H1 (cell line): Measurements from ENCODE around the gene LIMK1. TPM values are rescaled to one million over a fixed set of nuclear protein-coding genes. Genes with fewer than 3 reads are reported as not detected.
A peak's percentile ranks its signal among the peaks of the same experiment; 100 is the strongest.

Source experiments
- CTCF ChIA-PET: fragments of 300-600 bp; sonication (Branson Sonifier 250); formaldehyde crosslinking; loops from one replicate; lab custom pipeline; 2021; ENCODE audit not compliant: partially characterized antibody; lab: Charles Lee
- POLR2A ChIA-PET: fragments of 300-600 bp; sonication (Branson Sonifier 250); formaldehyde crosslinking; loops from one replicate; lab custom pipeline; 2021; ENCODE audit warnings: inconsistent platforms; ENCODE audit not compliant: partially characterized antibody; lab: Charles Lee
- DNase-seq, 2 experiments: peaks; one replicate each; pipeline versions ENCODE4 v3.0.0 to v3.0.0-alpha.2; 2010 to 2022; ENCODE audit warnings: low spot score in 2 of 2, low read depth in 1 of 2, mixed read lengths in 1 of 2
- FAIRE-seq: peaks from 2 replicates; lab custom pipeline; 2011; peaks lifted over from hg19 to GRCh38; lab: Jason Lieb, UNC
- H2AFZ ChIP-seq: 2 replicates; pipeline ENCODE4 v1.8.1; 2012; ENCODE audit warnings: low read length, inconsistent platforms
- H2AK5ac ChIP-seq: 2 replicates; pipeline ENCODE4 v1.6.1; 2013; ENCODE audit warnings: low read depth, low read length
- H2BK120ac ChIP-seq: replicated peaks from 2 replicates; pipeline ENCODE3; 2013; ENCODE audit warnings: low read depth, low read length, inconsistent platforms
- H2BK12ac ChIP-seq: 2 replicates; pipeline ENCODE4 v1.6.1; 2013; ENCODE audit warnings: low read depth, low read length
- H2BK15ac ChIP-seq: 2 replicates; pipeline ENCODE4 v1.6.1; 2013; ENCODE audit warnings: low read length
- H2BK20ac ChIP-seq: 2 replicates; pipeline ENCODE4 v1.6.1; 2013; ENCODE audit warnings: low read length
- H2BK5ac ChIP-seq: 2 replicates; pipeline ENCODE4 v1.6.1; 2013; ENCODE audit warnings: low read depth, low read length
- H3K14ac ChIP-seq: 2 replicates; pipeline ENCODE4 v1.6.1; 2013; ENCODE audit warnings: inconsistent platforms; ENCODE audit not compliant: insufficient read length
- H3K18ac ChIP-seq: 2 replicates; pipeline ENCODE4 v1.6.1; 2013; ENCODE audit warnings: low read length; ENCODE audit errors: extremely low read depth
- H3K23ac ChIP-seq: 2 replicates; pipeline ENCODE4 v1.6.1; 2013; ENCODE audit warnings: inconsistent platforms; ENCODE audit not compliant: insufficient read length
- H3K23me2 ChIP-seq: 2 replicates; pipeline ENCODE4 v1.6.1; 2013; ENCODE audit warnings: low read depth, low read length
- H3K27ac ChIP-seq: 2 replicates; pipeline ENCODE4 v1.6.1; 2011; ENCODE audit warnings: low read depth, low read length, inconsistent platforms
- H3K27me3 ChIP-seq, 4 experiments: replicated peaks in 1 of 4; 1 replicate in 1 of 4; 2 replicates in 3 of 4; pipeline versions ENCODE4 v1.6.1 to v1.8.1; 2011 to 2013; ENCODE audit warnings: low read length in 3 of 4, mild to moderate bottlenecking in 3 of 4, inconsistent platforms in 2 of 4, mixed read lengths in 2 of 4, moderate library complexity in 1 of 4; ENCODE audit not compliant: control insufficient read depth in 3 of 4, insufficient read depth in 3 of 4; ENCODE audit errors: extremely low read depth in 1 of 4
- H3K36me3 ChIP-seq, 4 experiments: 2 replicates each; pipeline versions ENCODE4 v1.6.1 to v1.8.1; 2011 to 2013; ENCODE audit warnings: mild to moderate bottlenecking in 4 of 4, low read length in 3 of 4, moderate library complexity in 2 of 4, control low read depth in 1 of 4, inconsistent platforms in 1 of 4; ENCODE audit not compliant: insufficient read depth in 4 of 4, control insufficient read depth in 2 of 4
- H3K4ac ChIP-seq: replicated peaks from 2 replicates; pipeline ENCODE3; 2013; ENCODE audit warnings: low read length, low read depth, mixed read lengths, inconsistent platforms; ENCODE audit not compliant: insufficient read length
- H3K4me1 ChIP-seq, 4 experiments: replicated peaks in 1 of 4; 1 replicate in 1 of 4; 2 replicates in 3 of 4; pipeline versions ENCODE4 v1.6.1 to v1.8.1; 2011 to 2013; ENCODE audit warnings: low read length in 3 of 4, inconsistent platforms in 2 of 4, mixed read lengths in 1 of 4; ENCODE audit not compliant: insufficient read depth in 4 of 4, control insufficient read depth in 3 of 4
- H3K4me2 ChIP-seq, 2 experiments: 2 replicates each; pipeline versions ENCODE4 v1.6.1 to v1.8.1; 2011 to 2013; ENCODE audit warnings: low read depth in 2 of 2, low read length in 2 of 2, control low read depth in 1 of 2, inconsistent platforms in 1 of 2, mild to moderate bottlenecking in 1 of 2; ENCODE audit not compliant: insufficient read depth in 1 of 2
- H3K4me3 ChIP-seq, 4 experiments: fragments of 200-600, 300-600 bp in 1 of 4; sonication (generic), shearing (Covaris generic), sonication (Bioruptor Twin) in 1 of 4; 2 replicates each; pipeline versions ENCODE4 v1.5.1 to v1.8.1; 2011 to 2016; ENCODE audit warnings: low read length in 4 of 4, low read depth in 3 of 4, control low read depth in 2 of 4, inconsistent platforms in 2 of 4, mild to moderate bottlenecking in 2 of 4, mixed read lengths in 1 of 4, moderate library complexity in 1 of 4; ENCODE audit not compliant: insufficient read depth in 2 of 4; ENCODE audit errors: extremely low read depth in 1 of 4
- H3K56ac ChIP-seq: replicated peaks from 2 replicates; pipeline ENCODE3; 2013; ENCODE audit warnings: low read depth, mild to moderate bottlenecking, mixed read lengths, low read length, inconsistent platforms; ENCODE audit not compliant: insufficient read length
- H3K79me1 ChIP-seq: 2 replicates; pipeline ENCODE4 v1.6.1; 2013; ENCODE audit warnings: low read depth, low read length, control low read depth
- H3K79me2 ChIP-seq, 2 experiments: 2 replicates each; pipeline versions ENCODE4 v1.6.1 to v1.8.1; 2012 to 2013; ENCODE audit warnings: low read length in 2 of 2, mild to moderate bottlenecking in 2 of 2, inconsistent platforms in 1 of 2; ENCODE audit not compliant: insufficient read depth in 2 of 2, control insufficient read depth in 1 of 2
- H3K9ac ChIP-seq, 4 experiments: replicated peaks in 1 of 4; 1 replicate in 1 of 4; 2 replicates in 3 of 4; pipeline versions ENCODE4 v1.6.1 to v1.8.1; 2011 to 2013; ENCODE audit warnings: low read depth in 3 of 4, low read length in 3 of 4, control low read depth in 2 of 4, mild to moderate bottlenecking in 2 of 4, moderate library complexity in 2 of 4, inconsistent platforms in 1 of 4; ENCODE audit errors: extremely low read depth in 1 of 4
- H3K9me3 ChIP-seq, 2 experiments: 2 replicates each; pipeline versions ENCODE4 v1.6.1 to v1.8.1; 2012 to 2013; ENCODE audit warnings: mild to moderate bottlenecking in 2 of 2, moderate library complexity in 2 of 2, control low read depth in 1 of 2, inconsistent platforms in 1 of 2, low read depth in 1 of 2, low read length in 1 of 2, mixed read lengths in 1 of 2; ENCODE audit not compliant: insufficient read depth in 2 of 2
- H4K20me1 ChIP-seq, 2 experiments: replicated peaks in 1 of 2; 2 replicates each; pipeline versions ENCODE3 to v1.8.1; 2011 to 2013; ENCODE audit warnings: inconsistent platforms in 2 of 2, low read length in 2 of 2, mild to moderate bottlenecking in 1 of 2; ENCODE audit not compliant: insufficient read depth in 2 of 2, control insufficient read depth in 1 of 2
- H4K5ac ChIP-seq: 2 replicates; pipeline ENCODE4 v1.6.1; 2013; ENCODE audit warnings: low read length, low read depth, mixed read lengths, inconsistent platforms; ENCODE audit not compliant: insufficient read length
- H4K8ac ChIP-seq: 2 replicates; pipeline ENCODE4 v1.8.0; 2013; ENCODE audit warnings: mild to moderate bottlenecking, moderate library complexity, low read length, inconsistent platforms; ENCODE audit not compliant: insufficient read depth; ENCODE audit errors: extremely low read depth
- H4K91ac ChIP-seq: replicated peaks from 2 replicates; pipeline ENCODE3; 2013; ENCODE audit warnings: low read length, mixed read lengths, inconsistent platforms; ENCODE audit not compliant: insufficient read length
- CREB1 ChIP-seq: IDR thresholded peaks from 2 replicates; pipeline ENCODE4 v1.6.1; 2012; ENCODE audit warnings: inconsistent platforms
- KDM1A ChIP-seq: fragments of 200-600, 300-600 bp; sonication (generic); IDR thresholded peaks from 2 replicates; pipeline ENCODE4 v1.7.1; 2016; ENCODE audit warnings: mild to moderate bottlenecking, low read length, borderline replicate concordance
- RAD21 ChIP-seq, 2 experiments: IDR thresholded peaks in 1 of 2; conservative IDR thresholded peaks in 1 of 2; 2 replicates each; pipeline ENCODE4 v1.6.1; 2011; ENCODE audit warnings: low read depth in 2 of 2, low read length in 2 of 2, improper control_type of control experiment in 1 of 2, inconsistent platforms in 1 of 2, mild to moderate bottlenecking in 1 of 2, moderate library complexity in 1 of 2
- RNF2 ChIP-seq: fragments of 200-900, 300-1000 bp; sonication (generic); IDR thresholded peaks from 2 replicates; pipeline ENCODE4 v1.7.1; 2016; ENCODE audit warnings: borderline replicate concordance, low read depth, mild to moderate bottlenecking, antibody characterized with exemption, low read length; ENCODE audit not compliant: poor library complexity, severe bottlenecking; ENCODE audit errors: missing control alignments
- SAP30 ChIP-seq: fragments of 300-600 bp; sonication (generic); IDR thresholded peaks from 2 replicates; pipeline ENCODE4 v1.7.1; 2012; ENCODE audit warnings: low read length, moderate library complexity, mild to moderate bottlenecking, inconsistent platforms; ENCODE audit not compliant: insufficient read depth, insufficient replicate concordance
- SRF ChIP-seq: IDR thresholded peaks from 2 replicates; pipeline ENCODE4 v1.6.1; 2011; ENCODE audit warnings: mild to moderate bottlenecking, low read depth, low read length, moderate library complexity
- TBP ChIP-seq: IDR thresholded peaks from 2 replicates; pipeline ENCODE4 v1.6.1; 2011; ENCODE audit warnings: low read depth, low read length, improper control_type of control experiment
- WGBS, 2 experiments: shearing (Covaris generic) in 1 of 2; methylation state at CpG; one replicate each; pipeline versions ENCODE4 v1.1.6 to v1.1.7; 2013 to 2015; ENCODE audit warnings: low lambda C conversion rate in 2 of 2, mixed read lengths in 2 of 2, inconsistent platforms in 1 of 2, low coverage in 1 of 2, missing lambda C conversion rate in 1 of 2; ENCODE audit not compliant: insufficient replicate concordance in 2 of 2, insufficient coverage in 1 of 2, insufficient read length in 1 of 2; ENCODE audit errors: extremely low coverage in 1 of 2, missing lambda C conversion rate in 1 of 2; 5-methylcytosine and 5-hydroxymethylcytosine counted together
- polyA plus RNA-seq, 7 experiments: library from polyadenylated mRNA; depleted of rRNA in 3 of 7; stranded (reverse) in 5 of 7; unstranded in 2 of 7; fragments of >200 nt in 5 of 7; fragments of 200-250 nt in 2 of 7; gene quantifications; 1 replicate in 5 of 7; 2 replicates in 1 of 7; 4 replicates in 1 of 7; pipeline versions ENCODE4 v1.2.1 to v1.2.3, GENCODE V29; 2011 to 2013; ENCODE audit warnings: missing spikeins in 2 of 7, mixed read lengths in 2 of 7
- total RNA-seq: library from RNA; stranded (reverse); fragmentation: NEBNext Ultra II Directional; extraction: Animal tissue kit (Norgen Biotek cat#: 25700); gene quantifications from 2 replicates; pipeline ENCODE4 v1.2.1, GENCODE V29; 2021

LIMK1 gene
- total and polyA plus RNA-seq, 2 of the 8 experiments (the other 6 are each of a cell fraction or from before 2014, with no cell fraction given): 93.5 to 108 TPM

DNA sequence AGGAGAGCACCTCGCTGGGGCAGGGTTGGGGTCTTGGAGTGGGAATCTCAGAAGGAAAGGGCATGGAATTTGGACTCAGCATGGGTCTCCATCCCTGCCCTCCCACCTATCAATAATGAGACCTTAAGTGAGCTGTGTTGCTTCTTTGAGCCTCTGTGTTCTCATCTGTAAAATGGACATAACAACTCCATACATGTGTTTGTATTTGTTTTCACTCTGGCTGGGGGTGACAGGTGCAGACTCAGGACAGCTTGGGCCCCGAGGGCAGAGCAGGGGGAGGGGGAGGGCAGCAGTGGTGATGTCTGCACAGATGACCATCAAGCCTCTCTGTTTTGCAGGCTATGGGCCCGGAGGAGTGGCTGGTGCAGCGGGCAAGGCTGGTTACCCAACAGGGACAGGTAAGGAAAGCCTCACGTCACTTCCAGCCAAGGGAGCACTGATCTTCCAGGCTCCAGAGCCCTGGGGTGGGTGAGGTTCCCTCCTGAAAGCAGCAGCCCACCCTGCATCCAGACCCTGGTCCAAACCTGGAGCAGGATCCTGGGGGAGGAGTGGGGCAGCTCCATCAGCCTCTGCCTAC is 35.7 kb upstream of the LIMK1 start:
- no peak overlapping the region for H2AK5ac ChIP-seq
- H3K23ac ChIP-seq: no peak overlapping the region
- H2BK5ac ChIP-seq: no peak overlapping the region
- peaks cover 20% of the 10 kb centered on the region; the same call in 1 of the 2 replicates for H3K23me2 ChIP-seq
- H2BK120ac ChIP-seq: no peak overlapping the region
- no peak overlapping the region for H2BK12ac ChIP-seq
- no peak overlapping the region for H3K4me2 ChIP-seq
- H3K27me3 ChIP-seq: no peaks in the 10 kb centered on the region
- no peak overlapping the region for H3K14ac ChIP-seq
- H3K4ac ChIP-seq: no peak overlapping the region
- CTCF ChIA-PET: interaction anchor here (0.6 to 1.5 kb wide), 4 partner anchors 13 to 158 kb away, joined by 3 to 4 read pairs (median 3); no protein-coding TSS in a partner anchor
- no peak overlapping the region for H3K18ac ChIP-seq
- no peak overlapping the region for H3K9ac ChIP-seq
- POLR2A ChIA-PET: interaction anchor here (1.0 kb wide), 1 partner anchor 11 kb away, joined by 3 read pairs; no protein-coding TSS in a partner anchor
- H4K91ac ChIP-seq: no peak overlapping the region
- no peaks in the 10 kb centered on the region for H3K79me2 ChIP-seq
- no peak overlapping the region for H2BK20ac ChIP-seq
- TF ChIP-seq RNF2 (no peak), TBP (no peak), CREB1 (no peak), KDM1A (peak; percentile 32; the same call in 1 of the 2 replicates), RAD21 (IDR thresholded peaks at IDR 0.05 in 1 of 2, conservative IDR thresholded peaks at IDR 0.05 in 1 of 2; ENCODE audit: low read depth in 2 of 2, low read length in 2 of 2) (no peak), SAP30 (no peak), SRF (no peak)
- TF ChIP-seq, all 59 proteins: peak for 1
- H3K56ac ChIP-seq: no peak overlapping the region
- H3K4me3 ChIP-seq: no peak overlapping the region
- FAIRE-seq (no peak), DNase-seq (no peak)
- H4K5ac ChIP-seq: no peak overlapping the region
- H4K20me1 ChIP-seq: peaks cover 0 to 2% of the 10 kb centered on the region in 2 experiments
- 89% methylated on average over 5 of the region's 5 CpGs; no CpG with 5 or more reads in 1 of the 2 experiments for WGBS, 2 experiments
- H3K4me1 ChIP-seq: peaks cover 0 to 24% (median 15%) of the 10 kb centered on the region in 4 experiments; a peak in 6 of 7 replicates
- no peak overlapping the region for H4K8ac ChIP-seq
- H3K27ac ChIP-seq: no peak overlapping the region
- H3K9me3 ChIP-seq: no peaks in the 10 kb centered on the region
- H2BK15ac ChIP-seq: no peak overlapping the region
- H3K79me1 ChIP-seq: no peaks in the 10 kb centered on the region
- no peak overlapping the region for H2AFZ ChIP-seq
- no peaks in the 10 kb centered on the region for H3K36me3 ChIP-seq
